HL-60 (cell line): ENCODE data around the gene ZC3H10.
A peak's percentile ranks its signal among the peaks of the same experiment; 100 is the strongest.
"Not testable (repeated sequence)": the region's sequence is repeated elsewhere in the genome, so short reads cannot be mapped to it uniquely, and the experiment has no call there.

ENCODE experiments used
- DNase-seq, 2 experiments: peaks; one replicate each; pipeline ENCODE4 v3.0.0-alpha.2; 2010 to 2020; ENCODE audit warnings: low read depth in 1 of 2, low spot score in 1 of 2
- H3K27ac ChIP-seq: fragments of 250-450 bp; sonication (Bioruptor Pico); replicated peaks from 2 replicates; pipeline ENCODE4 v1.5.1; 2020; ENCODE audit warnings: mild to moderate bottlenecking, moderate library complexity
- H3K27me3 ChIP-seq: fragments of 250-450 bp; sonication (Bioruptor Pico); 2 replicates; pipeline ENCODE4 v1.5.1; 2021; ENCODE audit warnings: mild to moderate bottlenecking, moderate library complexity; ENCODE audit not compliant: insufficient read depth, poor library complexity, severe bottlenecking
- H3K4me3 ChIP-seq: replicated peaks from 2 replicates; pipeline ENCODE4 v1.5.1; 2011; ENCODE audit warnings: mild to moderate bottlenecking, control low read depth, low read length; ENCODE audit not compliant: insufficient read depth
- GABPA ChIP-seq: IDR thresholded peaks from 2 replicates; pipeline ENCODE4 v1.6.1; 2012; ENCODE audit warnings: low read depth
- POLR2AphosphoS5 ChIP-seq: IDR thresholded peaks from 2 replicates; pipeline ENCODE4 v1.6.1; 2012; ENCODE audit warnings: low read depth
- SPI1 ChIP-seq: IDR thresholded peaks from 2 replicates; pipeline ENCODE4 v1.6.1; 2012; ENCODE audit warnings: low read depth, mild to moderate bottlenecking, borderline replicate concordance
- TF ChIP-seq, protein P1 (sequence below): IDR thresholded peaks from 2 replicates; pipeline ENCODE4 v1.6.1; 2012; ENCODE audit warnings: low read depth; ENCODE audit not compliant: insufficient replicate concordance
- TF ChIP-seq, protein P2 (sequence below): IDR thresholded peaks from one replicate; pipeline ENCODE4 v1.5.1; 2011; ENCODE audit warnings: low read length, control low read depth, inconsistent platforms; ENCODE audit not compliant: insufficient read depth

Gene ZC3H10

DNA sequence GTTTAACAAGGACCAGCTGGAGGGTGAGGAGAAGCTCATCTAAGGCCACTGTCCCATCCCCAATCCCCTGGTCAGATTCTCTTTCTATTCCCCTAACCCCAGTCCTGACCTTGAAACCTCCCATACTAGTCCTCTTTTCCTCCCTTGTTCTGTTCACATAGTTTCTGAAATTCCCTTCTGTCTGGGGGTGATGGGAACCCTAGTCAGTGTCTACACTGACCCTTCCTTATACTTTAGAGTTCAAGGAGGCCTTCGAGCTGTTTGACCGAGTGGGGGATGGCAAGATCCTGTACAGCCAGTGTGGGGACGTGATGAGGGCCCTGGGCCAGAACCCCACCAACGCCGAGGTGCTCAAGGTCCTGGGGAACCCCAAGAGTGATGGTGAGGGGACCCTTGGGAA, 36.8 kb downstream of the ZC3H10 start:
- TF ChIP-seq SPI1 (no peak), GABPA (no peak), POLR2AphosphoS5 (no peak)
- TF ChIP-seq, protein P1, sequence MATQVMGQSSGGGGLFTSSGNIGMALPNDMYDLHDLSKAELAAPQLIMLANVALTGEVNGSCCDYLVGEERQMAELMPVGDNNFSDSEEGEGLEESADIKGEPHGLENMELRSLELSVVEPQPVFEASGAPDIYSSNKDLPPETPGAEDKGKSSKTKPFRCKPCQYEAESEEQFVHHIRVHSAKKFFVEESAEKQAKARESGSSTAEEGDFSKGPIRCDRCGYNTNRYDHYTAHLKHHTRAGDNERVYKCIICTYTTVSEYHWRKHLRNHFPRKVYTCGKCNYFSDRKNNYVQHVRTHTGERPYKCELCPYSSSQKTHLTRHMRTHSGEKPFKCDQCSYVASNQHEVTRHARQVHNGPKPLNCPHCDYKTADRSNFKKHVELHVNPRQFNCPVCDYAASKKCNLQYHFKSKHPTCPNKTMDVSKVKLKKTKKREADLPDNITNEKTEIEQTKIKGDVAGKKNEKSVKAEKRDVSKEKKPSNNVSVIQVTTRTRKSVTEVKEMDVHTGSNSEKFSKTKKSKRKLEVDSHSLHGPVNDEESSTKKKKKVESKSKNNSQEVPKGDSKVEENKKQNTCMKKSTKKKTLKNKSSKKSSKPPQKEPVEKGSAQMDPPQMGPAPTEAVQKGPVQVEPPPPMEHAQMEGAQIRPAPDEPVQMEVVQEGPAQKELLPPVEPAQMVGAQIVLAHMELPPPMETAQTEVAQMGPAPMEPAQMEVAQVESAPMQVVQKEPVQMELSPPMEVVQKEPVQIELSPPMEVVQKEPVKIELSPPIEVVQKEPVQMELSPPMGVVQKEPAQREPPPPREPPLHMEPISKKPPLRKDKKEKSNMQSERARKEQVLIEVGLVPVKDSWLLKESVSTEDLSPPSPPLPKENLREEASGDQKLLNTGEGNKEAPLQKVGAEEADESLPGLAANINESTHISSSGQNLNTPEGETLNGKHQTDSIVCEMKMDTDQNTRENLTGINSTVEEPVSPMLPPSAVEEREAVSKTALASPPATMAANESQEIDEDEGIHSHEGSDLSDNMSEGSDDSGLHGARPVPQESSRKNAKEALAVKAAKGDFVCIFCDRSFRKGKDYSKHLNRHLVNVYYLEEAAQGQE, result no peak
- TF ChIP-seq, protein P2, sequence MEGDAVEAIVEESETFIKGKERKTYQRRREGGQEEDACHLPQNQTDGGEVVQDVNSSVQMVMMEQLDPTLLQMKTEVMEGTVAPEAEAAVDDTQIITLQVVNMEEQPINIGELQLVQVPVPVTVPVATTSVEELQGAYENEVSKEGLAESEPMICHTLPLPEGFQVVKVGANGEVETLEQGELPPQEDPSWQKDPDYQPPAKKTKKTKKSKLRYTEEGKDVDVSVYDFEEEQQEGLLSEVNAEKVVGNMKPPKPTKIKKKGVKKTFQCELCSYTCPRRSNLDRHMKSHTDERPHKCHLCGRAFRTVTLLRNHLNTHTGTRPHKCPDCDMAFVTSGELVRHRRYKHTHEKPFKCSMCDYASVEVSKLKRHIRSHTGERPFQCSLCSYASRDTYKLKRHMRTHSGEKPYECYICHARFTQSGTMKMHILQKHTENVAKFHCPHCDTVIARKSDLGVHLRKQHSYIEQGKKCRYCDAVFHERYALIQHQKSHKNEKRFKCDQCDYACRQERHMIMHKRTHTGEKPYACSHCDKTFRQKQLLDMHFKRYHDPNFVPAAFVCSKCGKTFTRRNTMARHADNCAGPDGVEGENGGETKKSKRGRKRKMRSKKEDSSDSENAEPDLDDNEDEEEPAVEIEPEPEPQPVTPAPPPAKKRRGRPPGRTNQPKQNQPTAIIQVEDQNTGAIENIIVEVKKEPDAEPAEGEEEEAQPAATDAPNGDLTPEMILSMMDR, result no peak
- no peak overlapping the region for H3K4me3 ChIP-seq
- no peaks in the 10 kb centered on the region for H3K27me3 ChIP-seq
- no peak overlapping the region for H3K27ac ChIP-seq
- DNase-seq, result no peak

DNA sequence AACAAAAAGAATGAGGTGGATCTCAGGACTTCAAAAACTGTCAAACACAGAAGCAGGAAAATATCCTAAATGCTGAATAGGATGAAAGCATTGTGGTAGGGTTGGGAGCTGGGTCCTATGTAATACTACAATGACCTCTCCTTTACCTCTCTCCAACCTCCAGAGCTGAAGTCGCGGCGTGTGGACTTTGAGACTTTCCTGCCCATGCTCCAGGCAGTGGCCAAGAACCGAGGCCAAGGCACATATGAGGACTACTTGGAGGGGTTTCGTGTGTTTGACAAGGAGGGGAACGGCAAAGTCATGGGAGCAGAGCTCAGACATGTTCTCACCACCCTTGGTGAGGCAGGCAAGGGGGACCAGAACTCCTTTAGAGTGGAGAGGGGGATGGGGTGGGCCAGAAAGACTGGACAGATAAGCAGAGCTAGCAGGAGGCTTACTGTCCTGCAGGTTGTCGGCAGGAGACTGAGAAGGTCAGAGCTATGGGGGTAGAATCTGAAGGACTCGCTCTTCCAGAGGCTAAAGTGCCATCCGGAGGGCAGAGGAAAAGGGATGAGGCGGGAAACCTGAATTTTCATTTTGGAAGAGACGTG, 37.3 kb downstream of the ZC3H10 start:
- Histone ChIP-seq H3K27ac (no peak overlapping the region), H3K4me3 (no peak overlapping the region), H3K27me3 (no peaks in the 10 kb centered on the region)
- no peak for DNase-seq
- TF ChIP-seq POLR2AphosphoS5 (no peak), GABPA (no peak), SPI1 (no peak)

DNA sequence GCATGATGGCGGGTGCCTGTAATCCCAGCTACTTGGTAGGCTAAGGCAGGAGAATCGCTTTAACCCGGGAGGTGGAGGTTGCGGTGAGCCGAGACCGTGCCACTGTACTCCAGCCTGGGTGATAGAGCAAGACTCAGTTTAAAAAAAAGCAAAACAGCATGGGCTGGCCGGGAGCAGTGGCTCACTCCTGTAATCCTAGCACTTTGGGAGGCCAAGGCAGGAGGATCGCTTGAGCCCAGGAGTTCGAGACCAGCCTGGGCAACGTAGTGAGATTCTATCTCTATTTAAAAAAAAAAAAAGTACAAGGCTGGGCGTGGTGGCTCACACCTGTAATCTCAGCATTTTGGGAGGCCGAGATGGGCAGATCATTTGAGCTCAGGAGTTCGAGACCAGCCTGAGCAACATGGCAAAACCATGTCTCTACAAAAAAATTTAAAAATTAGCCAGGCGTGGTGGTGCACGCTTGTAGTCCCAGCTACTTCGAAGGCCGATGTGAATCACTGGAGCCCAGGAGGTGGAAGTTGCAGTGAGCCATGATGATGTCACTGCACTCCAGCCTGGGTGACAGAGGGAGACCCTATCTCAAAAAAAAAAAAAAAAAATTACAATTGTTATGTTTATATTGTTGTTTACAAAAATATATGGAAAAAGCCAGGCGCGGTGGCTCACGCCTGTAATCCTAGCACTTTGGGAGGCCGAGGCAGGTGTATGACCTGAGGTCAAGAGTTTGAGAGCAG, 38.6 kb downstream of the ZC3H10 start:
- not testable (repeated sequence) for DNase-seq, H3K4me3 ChIP-seq, H3K27me3 ChIP-seq
- peak overlapping the region; percentile 96 for H3K27ac ChIP-seq

DNA sequence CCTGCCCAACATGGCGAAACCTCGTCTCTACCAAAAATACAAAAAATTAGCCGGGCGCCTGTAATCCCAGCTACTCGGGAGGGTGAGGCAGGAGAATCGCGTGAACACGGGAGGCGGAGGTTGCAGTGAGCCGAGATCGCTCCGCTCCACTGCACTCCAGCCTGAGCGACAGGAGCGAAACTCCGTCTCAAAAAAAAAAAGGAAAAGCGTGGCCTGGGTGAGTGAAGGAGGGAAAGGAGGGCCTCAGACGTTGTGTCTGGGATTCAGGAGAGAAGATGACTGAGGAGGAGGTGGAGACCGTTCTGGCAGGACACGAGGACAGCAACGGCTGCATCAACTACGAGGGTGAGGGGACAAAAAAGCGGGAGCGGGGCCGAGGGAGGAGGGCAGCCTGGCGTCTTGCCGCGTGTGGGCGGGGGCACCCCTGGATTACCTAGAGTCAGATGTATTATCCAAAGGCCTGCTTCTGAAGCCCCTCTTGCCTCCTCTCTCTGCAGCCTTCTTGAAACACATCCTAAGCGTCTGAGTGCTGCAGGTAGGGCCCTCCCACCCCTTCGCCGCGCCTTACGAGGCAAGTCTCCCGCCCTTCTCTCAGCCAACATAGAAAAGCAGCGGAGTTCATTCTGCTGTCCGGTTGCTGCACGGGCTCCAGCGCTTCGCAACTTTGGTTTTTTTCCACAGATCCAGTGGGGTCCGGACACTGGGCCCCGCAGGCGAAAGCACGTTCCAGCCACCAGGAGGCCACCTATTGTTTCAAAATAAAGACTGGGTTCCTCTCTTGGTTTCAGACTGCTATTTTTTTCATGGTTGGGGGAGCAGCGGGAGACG, 39.3 kb downstream of the ZC3H10 start:
- DNase-seq, result peak; percentile 82 to 85
- Histone ChIP-seq H3K27ac (peak overlapping the region; percentile 96), H3K27me3 (no peaks in the 10 kb centered on the region), H3K4me3 (peak overlapping the region; percentile 64)
- TF ChIP-seq POLR2AphosphoS5 (no peak; the same call in 1 of the 2 replicates), SPI1 (peak; percentile 66; the same call in 1 of the 2 replicates)
- TF ChIP-seq, protein P1, result no peak
- TF ChIP-seq, protein P2, result peak; percentile 56
